Hepatocyte (in vitro differentiated cells): Measurements from ENCODE around the gene NOTCH1.

Source experiments
- CTCF ChIP-seq: fragments of 200-600 bp; sonication (generic); IDR thresholded peaks from 2 replicates; pipeline ENCODE4 v1.5.1; 2016; ENCODE audit warnings: antibody characterized with exemption, mild to moderate bottlenecking; ENCODE audit not compliant: poor library complexity
- EZH2 ChIP-seq: fragments of 200-600 bp; sonication (generic); IDR thresholded peaks from 2 replicates; pipeline ENCODE4 v1.6.1; 2016; ENCODE audit warnings: antibody characterized with exemption, mild to moderate bottlenecking, borderline replicate concordance

- no peak for TF ChIP-seq CTCF
- no peak for TF ChIP-seq EZH2
Measured at GRCh38 chr9:136550439-136551289, 4.8 kb upstream of the NOTCH1 start.
